NCI-H2029 (cell line): ENCODE data around the gene TRIB2.

Source experiments
- DNase-seq: peaks from one replicate; lab custom pipeline; 2025; lab: John Stamatoyannopoulos, UW

TRIB2 gene

GRCh38 chr2:12720754-12721378 is 4.1 kb downstream of the TRIB2 start:
- no peak for DNase-seq

GRCh38 chr2:12721566-12722446 is 5.1 kb downstream of the TRIB2 start:
- DNase-seq, result no peak

- no peak for DNase-seq
Observed at GRCh38 chr2:12722447-12723316, 5.9 kb downstream of the TRIB2 start.

- DNase-seq, result no peak
Observed at GRCh38 chr2:12723736-12724463, 7.2 kb downstream of the TRIB2 start.

- peak; percentile 8 for DNase-seq
Observed at GRCh38 chr2:12725233-12726187, 8.8 kb downstream of the TRIB2 start.

- no peak for DNase-seq
Observed at GRCh38 chr2:12726271-12726670, 9.5 kb downstream of the TRIB2 start.

GRCh38 chr2:12727065-12727464 is 10.3 kb downstream of the TRIB2 start:
- no peak for DNase-seq

- no peak for DNase-seq
Observed at GRCh38 chr2:12727641-12728040, 10.9 kb downstream of the TRIB2 start.

- no peak for DNase-seq
Observed at GRCh38 chr2:12728221-12728777, 11.6 kb downstream of the TRIB2 start.

- DNase-seq, result no peak
Observed at GRCh38 chr2:12730265-12730664, 13.5 kb downstream of the TRIB2 start.

GRCh38 chr2:12731701-12732280 is 15.1 kb downstream of the TRIB2 start:
- DNase-seq, result no peak

GRCh38 chr2:12732651-12733050 is 15.9 kb downstream of the TRIB2 start:
- no peak for DNase-seq

GRCh38 chr2:12733846-12734245 is 17.1 kb downstream of the TRIB2 start:
- peak; percentile 49 for DNase-seq

- DNase-seq, result no peak
Observed at GRCh38 chr2:12734914-12735654, 18.3 kb downstream of the TRIB2 start.

- no peak for DNase-seq
Observed at GRCh38 chr2:12737297-12737696, 20.6 kb downstream of the TRIB2 start.

- DNase-seq, result no peak
Observed at GRCh38 chr2:12737738-12738485, 21.2 kb downstream of the TRIB2 start.

GRCh38 chr2:12739721-12740254 is 23.1 kb downstream of the TRIB2 start:
- no peak for DNase-seq

GRCh38 chr2:12741380-12741779 is 24.6 kb downstream of the TRIB2 start:
- DNase-seq, result no peak
